Mammary epithelial cell (primary cell): ENCODE data around the gene TSHR.

Source experiments
- EZH2 ChIP-seq: IDR thresholded peaks from 2 replicates; pipeline ENCODE4 v1.6.1; 2012; ENCODE audit warnings: low read length, inconsistent platforms, borderline replicate concordance
- TF ChIP-seq, protein P1 (sequence below), 2 donors: IDR thresholded peaks in 1 of 2; conservative IDR thresholded peaks in 1 of 2; 2 replicates each; pipeline ENCODE4 v1.5.1; 2011 to 2012; ENCODE audit warnings: inconsistent platforms in 2 of 2, low read length in 2 of 2, mild to moderate bottlenecking in 2 of 2, control low read depth in 1 of 2, low read depth in 1 of 2; ENCODE audit not compliant: insufficient read depth in 1 of 2; ENCODE audit errors: extremely low read depth in 1 of 2

DNA sequence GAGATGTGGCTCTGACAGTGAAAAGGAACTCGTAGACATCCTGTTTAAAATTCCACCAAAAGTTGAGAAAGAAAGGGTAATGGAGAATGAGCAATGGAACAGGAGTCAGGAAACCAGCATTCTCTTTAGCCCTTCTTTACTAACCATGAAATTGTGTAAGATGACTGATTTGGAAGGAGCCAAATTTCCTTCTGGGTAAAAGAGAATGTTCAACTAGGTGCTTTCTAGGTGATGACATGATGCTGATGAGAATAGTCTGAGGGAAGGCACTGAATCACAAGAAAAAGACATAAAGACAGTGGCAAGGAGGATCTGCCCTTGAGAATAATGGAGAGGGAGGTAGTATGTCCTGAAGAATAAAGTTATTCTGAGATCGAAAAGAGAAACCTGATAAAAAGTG lies 2.2 kb downstream of the TSHR start:
- TF ChIP-seq, protein P1, sequence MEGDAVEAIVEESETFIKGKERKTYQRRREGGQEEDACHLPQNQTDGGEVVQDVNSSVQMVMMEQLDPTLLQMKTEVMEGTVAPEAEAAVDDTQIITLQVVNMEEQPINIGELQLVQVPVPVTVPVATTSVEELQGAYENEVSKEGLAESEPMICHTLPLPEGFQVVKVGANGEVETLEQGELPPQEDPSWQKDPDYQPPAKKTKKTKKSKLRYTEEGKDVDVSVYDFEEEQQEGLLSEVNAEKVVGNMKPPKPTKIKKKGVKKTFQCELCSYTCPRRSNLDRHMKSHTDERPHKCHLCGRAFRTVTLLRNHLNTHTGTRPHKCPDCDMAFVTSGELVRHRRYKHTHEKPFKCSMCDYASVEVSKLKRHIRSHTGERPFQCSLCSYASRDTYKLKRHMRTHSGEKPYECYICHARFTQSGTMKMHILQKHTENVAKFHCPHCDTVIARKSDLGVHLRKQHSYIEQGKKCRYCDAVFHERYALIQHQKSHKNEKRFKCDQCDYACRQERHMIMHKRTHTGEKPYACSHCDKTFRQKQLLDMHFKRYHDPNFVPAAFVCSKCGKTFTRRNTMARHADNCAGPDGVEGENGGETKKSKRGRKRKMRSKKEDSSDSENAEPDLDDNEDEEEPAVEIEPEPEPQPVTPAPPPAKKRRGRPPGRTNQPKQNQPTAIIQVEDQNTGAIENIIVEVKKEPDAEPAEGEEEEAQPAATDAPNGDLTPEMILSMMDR (conservative IDR thresholded peaks at IDR 0.05 in 1 of 2, IDR thresholded peaks at IDR 0.05 in 1 of 2; ENCODE audit: extremely low read depth in 1 of 2, insufficient read depth in 1 of 2, low read depth in 1 of 2, low read length in 2 of 2), result no peak
- TF ChIP-seq EZH2, result no peak
